Thyroid gland (tissue), 4 donors: ENCODE measurements around the gene KLHL17. TPM values are rescaled to one million over a fixed set of nuclear protein-coding genes. Genes with fewer than 3 reads are reported as not detected.

ENCODE experiments used
- DNase-seq, 2 donors: peaks; one replicate each; pipeline ENCODE4 v3.0.0-alpha.2; 2019
- H3K27ac ChIP-seq, 3 donors: fragments of 200-600 bp; sonication (generic); 1 replicate in 2 of 3; 2 replicates in 1 of 3; pipeline ENCODE4 v1.5.1; 2016 to 2019; ENCODE audit warnings: mild to moderate bottlenecking in 1 of 3, moderate library complexity in 1 of 3
- H3K27me3 ChIP-seq: fragments of 200-600 bp; sonication (generic); one replicate; pipeline ENCODE4 v1.5.1; 2019
- H3K36me3 ChIP-seq, 2 donors: fragments of 200-600 bp; sonication (generic); one replicate each; pipeline ENCODE4 v1.5.1; 2016 to 2019
- H3K4me1 ChIP-seq, 2 donors: fragments of 200-600 bp; sonication (generic); one replicate each; pipeline ENCODE4 v1.5.1; 2017 to 2019
- H3K4me3 ChIP-seq, 3 donors: fragments of 200-600 bp; sonication (generic); replicated peaks in 1 of 3; 1 replicate in 2 of 3; 2 replicates in 1 of 3; pipeline ENCODE4 v1.5.1; 2016; ENCODE audit warnings: mild to moderate bottlenecking in 1 of 3
- H3K9me3 ChIP-seq: fragments of 200-600 bp; sonication (generic); one replicate; pipeline ENCODE4 v1.5.1; 2017
- POLR2A ChIP-seq, 2 donors: fragments of 450-650 bp; IDR thresholded peaks; one replicate each; pipeline ENCODE4 v1.6.1; 2017; ENCODE audit warnings: antibody characterized with exemption in 2 of 2, mild to moderate bottlenecking in 2 of 2, moderate library complexity in 1 of 2
- WGBS, 2 donors: methylation state at CpG; one replicate each; pipeline ENCODE4 v1.1.5; 2017; 5-methylcytosine and 5-hydroxymethylcytosine counted together
- intact Hi-C: fragments of 100-400 bp; cut with DNase I; formaldehyde crosslinking; loops from one replicate; pipeline ENCODE4 v1.15.1; 2023
- small RNA-seq: library from RNA; depleted of rRNA; stranded (forward); fragments of <200 nt; gene quantifications from one replicate; pipeline ENCODE3, GENCODE V24; 2016
- total RNA-seq, 4 donors: library from RNA; depleted of rRNA; stranded (reverse); fragments of >200 nt; gene quantifications; one replicate each; pipeline ENCODE4 v1.2.3, GENCODE V29; 2016
- TF ChIP-seq, protein P1 (sequence below), 6 experiments: fragments of 200-600 bp in 3 of 6; fragments of 450-650 bp in 3 of 6; sonication (generic) in 3 of 6; IDR thresholded peaks; one replicate each; pipeline ENCODE4 v1.5.1; 2016 to 2019; ENCODE audit warnings: antibody characterized with exemption in 6 of 6, mild to moderate bottlenecking in 2 of 6, inconsistent platforms in 1 of 6, moderate library complexity in 1 of 6

The KLHL17 gene
- total RNA-seq, 4 donors from 2014 or later = 3.4 to 10.9 (median 10.3) TPM

DNA sequence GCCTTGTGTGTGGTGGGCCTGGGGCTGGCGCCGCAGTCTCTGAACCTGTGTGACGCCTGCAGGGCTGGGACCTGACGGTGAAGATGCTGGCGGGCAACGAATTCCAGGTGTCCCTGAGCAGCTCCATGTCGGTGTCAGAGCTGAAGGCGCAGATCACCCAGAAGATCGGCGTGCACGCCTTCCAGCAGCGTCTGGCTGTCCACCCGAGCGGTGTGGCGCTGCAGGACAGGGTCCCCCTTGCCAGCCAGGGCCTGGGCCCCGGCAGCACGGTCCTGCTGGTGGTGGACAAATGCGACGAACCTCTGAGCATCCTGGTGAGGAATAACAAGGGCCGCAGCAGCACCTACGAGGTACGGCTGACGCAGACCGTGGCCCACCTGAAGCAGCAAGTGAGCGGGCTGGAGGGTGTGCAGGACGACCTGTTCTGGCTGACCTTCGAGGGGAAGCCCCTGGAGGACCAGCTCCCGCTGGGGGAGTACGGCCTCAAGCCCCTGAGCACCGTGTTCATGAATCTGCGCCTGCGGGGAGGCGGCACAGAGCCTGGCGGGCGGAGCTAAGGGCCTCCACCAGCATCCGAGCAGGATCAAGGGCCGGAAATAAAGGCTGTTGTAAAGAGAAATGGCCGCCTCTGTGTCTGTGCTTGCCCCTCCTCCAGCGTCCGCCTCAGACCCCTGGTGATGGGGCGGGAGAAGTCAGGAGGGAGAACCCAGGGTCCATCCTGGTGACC is 53.7 kb downstream of the KLHL17 start:
- no peak for TF ChIP-seq POLR2A (IDR thresholded peaks at IDR 0.05)
- TF ChIP-seq, protein P1, sequence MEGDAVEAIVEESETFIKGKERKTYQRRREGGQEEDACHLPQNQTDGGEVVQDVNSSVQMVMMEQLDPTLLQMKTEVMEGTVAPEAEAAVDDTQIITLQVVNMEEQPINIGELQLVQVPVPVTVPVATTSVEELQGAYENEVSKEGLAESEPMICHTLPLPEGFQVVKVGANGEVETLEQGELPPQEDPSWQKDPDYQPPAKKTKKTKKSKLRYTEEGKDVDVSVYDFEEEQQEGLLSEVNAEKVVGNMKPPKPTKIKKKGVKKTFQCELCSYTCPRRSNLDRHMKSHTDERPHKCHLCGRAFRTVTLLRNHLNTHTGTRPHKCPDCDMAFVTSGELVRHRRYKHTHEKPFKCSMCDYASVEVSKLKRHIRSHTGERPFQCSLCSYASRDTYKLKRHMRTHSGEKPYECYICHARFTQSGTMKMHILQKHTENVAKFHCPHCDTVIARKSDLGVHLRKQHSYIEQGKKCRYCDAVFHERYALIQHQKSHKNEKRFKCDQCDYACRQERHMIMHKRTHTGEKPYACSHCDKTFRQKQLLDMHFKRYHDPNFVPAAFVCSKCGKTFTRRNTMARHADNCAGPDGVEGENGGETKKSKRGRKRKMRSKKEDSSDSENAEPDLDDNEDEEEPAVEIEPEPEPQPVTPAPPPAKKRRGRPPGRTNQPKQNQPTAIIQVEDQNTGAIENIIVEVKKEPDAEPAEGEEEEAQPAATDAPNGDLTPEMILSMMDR (IDR thresholded peaks at IDR 0.05) = no peak
- Histone ChIP-seq H3K36me3 (no peaks in the 10 kb centered on the region), H3K27me3 (no peaks in the 10 kb centered on the region), H3K9me3 (no peaks in the 10 kb centered on the region), H3K27ac (peak overlapping the region; percentile 78 to 91 (median 84)), H3K4me1 (peaks cover 6 to 14% of the 10 kb centered on the region in 2 donors), H3K4me3 (peak overlapping the region in 1 of 3 donors; percentile 53)
- intact Hi-C loops = no loop called here
- DNase-seq = no peak
- WGBS, 2 donors = 76 to 83% methylated on average over 18 to 19 of the region's 41 CpGs

DNA sequence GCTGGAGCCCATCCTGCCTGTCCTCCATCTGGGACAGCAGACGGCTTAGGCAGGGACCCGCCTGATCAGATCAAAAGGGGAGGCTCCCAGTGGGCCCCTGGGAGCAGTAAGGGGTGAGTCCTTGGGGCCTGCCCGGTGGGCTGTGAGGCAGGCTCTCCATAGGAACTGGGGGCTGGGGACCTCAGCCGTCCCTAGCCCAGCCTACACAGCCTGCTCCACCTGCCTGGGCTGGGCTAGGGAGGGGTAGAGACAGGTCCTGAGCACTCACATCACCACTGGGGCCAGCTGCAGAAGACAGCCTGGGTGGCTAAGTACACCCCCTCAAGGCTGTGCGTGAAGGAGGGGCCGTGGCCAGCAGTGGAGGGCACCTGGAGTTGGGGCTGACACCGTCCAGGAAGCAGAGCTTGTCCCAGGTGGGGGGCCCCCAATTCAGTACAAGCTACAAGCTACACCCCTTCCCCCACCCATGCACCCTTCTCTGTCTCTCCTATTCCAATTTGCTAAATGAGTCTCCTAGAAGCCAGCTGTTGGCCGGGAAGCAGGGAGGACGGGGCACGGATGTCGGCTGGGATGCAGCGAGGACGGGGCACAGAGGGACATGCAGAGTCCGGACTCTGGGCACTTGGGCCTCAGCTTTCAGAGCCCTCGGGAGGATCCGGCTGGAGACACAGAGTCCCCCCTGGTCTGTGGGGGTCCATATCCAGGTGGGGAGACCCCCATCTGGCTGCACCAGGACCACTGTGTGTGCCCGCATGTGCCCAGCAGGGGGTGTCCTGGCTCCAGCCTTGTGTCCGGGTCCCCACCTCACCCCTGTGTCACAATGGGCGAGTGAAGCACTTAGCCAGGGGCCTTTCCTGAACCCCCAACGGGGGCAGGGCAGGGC is 54.7 kb downstream of the KLHL17 start:
- WGBS, 2 donors = 79 to 81% methylated on average over 18 of the region's 20 CpGs
- TF ChIP-seq POLR2A (IDR thresholded peaks at IDR 0.05) = no peak
- TF ChIP-seq, protein P1 (IDR thresholded peaks at IDR 0.05) = peak in 2 of 6 experiments; percentile 9 to 20
- H3K27me3 ChIP-seq = no peaks in the 10 kb centered on the region
- H3K9me3 ChIP-seq = no peaks in the 10 kb centered on the region
- H3K4me3 ChIP-seq = no peak overlapping the region
- H3K36me3 ChIP-seq = no peaks in the 10 kb centered on the region
- DNase-seq = no peak
- intact Hi-C loops = no loop called here
- H3K27ac ChIP-seq = peak overlapping the region in 2 of 3 donors; percentile 20 to 91
- H3K4me1 ChIP-seq = peaks cover 6 to 14% of the 10 kb centered on the region in 2 donors

Small RNAs within 50 kb of the gene (small RNA-seq; reads per million reads assigned to genes)
- gene AL645608.3 (not detected), gene AL645608.4 (not detected)

Other genes with a start within 250 kb of the KLHL17 start
- gene SAMD11, start 36.7 kb upstream of the KLHL17 start, total RNA-seq = 10 to 100 TPM in 1 of 4 donors, 1 to 10 TPM in 3; 4.1 to 11.2 (median 6.3) TPM
- gene NOC2L, start 1.3 kb upstream of the KLHL17 start, total RNA-seq = 10 to 100 TPM; 31.9 to 39.8 (median 34.6) TPM
- under 1 TPM in 2 of 4 donors, not detected in 2; 0.25 to 0.27 TPM for gene PLEKHN1, start 5.9 kb downstream of the KLHL17 start, total RNA-seq
- under 1 TPM in 1 of 4 donors, not detected in 3; 0.22 TPM for gene PERM1, start 21.5 kb downstream of the KLHL17 start, total RNA-seq
- 10 to 100 TPM in 3 of 4 donors, 1 to 10 TPM in 1; 5.0 to 29.2 (median 18.6) TPM for gene HES4, start 39.5 kb downstream of the KLHL17 start, total RNA-seq
- 10 to 100 TPM; 18.5 to 57.5 (median 37.8) TPM for gene ISG15, start 52.9 kb downstream of the KLHL17 start, total RNA-seq
- gene AGRN, start 59.5 kb downstream of the KLHL17 start, total RNA-seq = 100 to 1,000 TPM in 3 of 4 donors, 10 to 100 TPM in 1; 68.3 to 147 (median 129) TPM
- not detected for gene RNF223, start 113.7 kb downstream of the KLHL17 start, total RNA-seq
- 10 to 100 TPM; 10.3 to 27.6 (median 19.6) TPM for gene C1orf159, start 155.5 kb downstream of the KLHL17 start, total RNA-seq
- gene TTLL10, start 213.3 kb downstream of the KLHL17 start, total RNA-seq = under 1 TPM in 2 of 4 donors, not detected in 2; 0.13 to 0.29 TPM
- under 1 TPM in 2 of 4 donors, not detected in 2; 0.49 to 0.67 TPM for gene TNFRSF18, start 246.0 kb downstream of the KLHL17 start, total RNA-seq